HepG2 (cell line): ENCODE results near the gene ITPK1. TPM values are rescaled to one million over a fixed set of nuclear protein-coding genes. Genes with fewer than 3 reads are reported as not detected.
A peak's percentile ranks its signal among the peaks of the same experiment; 100 is the strongest.

Source experiments
- ATAC-seq: fragments of 200-7000 bp; cut with Tn5 transposase; 3 replicates; pipeline ENCODE4 v1.9.1; 2020; ENCODE audit warnings: mild to moderate bottlenecking, moderate library complexity
- BruUV-seq: library from RNA; stranded (reverse); fragments of 400-500 nt; replicated peaks from 2 replicates; lab custom pipeline; 2021; lab: Mats Ljungman, UMichigan
- CTCF ChIA-PET: fragments of 300-600 bp; formaldehyde crosslinking; extraction: SDS; loops from one replicate; lab custom pipeline; 2021; ENCODE audit warnings: low total read pairs, inconsistent platforms, low intra/inter-chr PET ratio; lab: Yijun Ruan, JAX
- POLR2A ChIA-PET: fragments of 350-600 bp; sonication (Branson Sonifier 250); formaldehyde crosslinking; loops from one replicate; lab custom pipeline; 2020; ENCODE audit warnings: antibody characterized with exemption, inconsistent platforms; lab: Yijun Ruan, JAX
- DNase-seq: peaks from one replicate; pipeline ENCODE4 v3.0.0-alpha.2; 2015; ENCODE audit warnings: low spot score
- FAIRE-seq: peaks from 3 replicates; lab custom pipeline; 2011; peaks lifted over from hg19 to GRCh38; lab: Jason Lieb, UNC
- H2AFZ ChIP-seq: one replicate; pipeline ENCODE4 v1.6.1; 2011; ENCODE audit warnings: low read length, inconsistent platforms
- H3K27ac ChIP-seq: fragments of 300-600 bp; 3 replicates; pipeline ENCODE4 v1.8.0; 2011; ENCODE audit warnings: mixed run types, mild to moderate bottlenecking, mixed read lengths, low read length, inconsistent platforms; ENCODE audit not compliant: insufficient read depth; ENCODE audit errors: extremely low read length
- H3K27me3 ChIP-seq, 2 experiments: fragments of 200-600 bp in 1 of 2; 2 replicates in 1 of 2; 3 replicates in 1 of 2; pipeline versions ENCODE4 v1.6.0 to v1.8.0; 2011; ENCODE audit warnings: low read length in 2 of 2, mild to moderate bottlenecking in 2 of 2, moderate library complexity in 2 of 2, inconsistent platforms in 1 of 2; ENCODE audit not compliant: insufficient read depth in 2 of 2, control insufficient read depth in 1 of 2
- H3K36me3 ChIP-seq, 2 experiments: fragments of 200-600 bp in 1 of 2; replicated peaks in 1 of 2; 2 replicates in 1 of 2; 3 replicates in 1 of 2; pipeline versions ENCODE4 v1.5.1 to v1.8.0; 2011; ENCODE audit warnings: low read length in 2 of 2, inconsistent platforms in 1 of 2; ENCODE audit not compliant: insufficient read depth in 2 of 2, control insufficient read depth in 1 of 2
- H3K4me1 ChIP-seq: 2 replicates; pipeline ENCODE4 v1.5.1; 2012; ENCODE audit warnings: low read length, inconsistent platforms; ENCODE audit not compliant: insufficient read depth
- H3K4me2 ChIP-seq: 2 replicates; pipeline ENCODE4 v1.6.0; 2011; ENCODE audit warnings: low read depth, low read length, inconsistent platforms
- H3K4me3 ChIP-seq, 3 experiments: fragments of 200-600 bp in 1 of 3; sonication (generic), shearing (Covaris generic) in 1 of 3; replicated peaks in 1 of 3; 2 replicates each; pipeline ENCODE4 v1.5.1; 2011 to 2016; ENCODE audit warnings: low read length in 3 of 3, inconsistent platforms in 2 of 3, low read depth in 2 of 3, mild to moderate bottlenecking in 2 of 3, control low read depth in 1 of 3, mixed read lengths in 1 of 3; ENCODE audit not compliant: insufficient read depth in 1 of 3
- H3K79me2 ChIP-seq: one replicate; pipeline ENCODE4 v1.6.1; 2011; ENCODE audit warnings: low read length, inconsistent platforms; ENCODE audit not compliant: insufficient read depth
- H3K9ac ChIP-seq: 2 replicates; pipeline ENCODE4 v1.6.0; 2011; ENCODE audit warnings: mild to moderate bottlenecking, low read depth, low read length, inconsistent platforms; ENCODE audit not compliant: insufficient read depth
- H3K9me3 ChIP-seq: 2 replicates; pipeline ENCODE4 v1.5.1; 2012; ENCODE audit warnings: mild to moderate bottlenecking, low read length
- H4K20me1 ChIP-seq: 2 replicates; pipeline ENCODE4 v1.6.0; 2011; ENCODE audit warnings: inconsistent platforms, mild to moderate bottlenecking, low read length, moderate library complexity; ENCODE audit not compliant: insufficient read depth
- ATF7-NPFF ChIP-seq: sonication (generic); formaldehyde crosslinking; IDR thresholded peaks from 2 replicates; pipeline ENCODE4 v1.8.1; 2023; ENCODE audit warnings: mild to moderate bottlenecking, low read depth, missing genetic modification reagents, moderate library complexity
- CENPT ChIP-seq: sonication (generic); formaldehyde crosslinking; IDR thresholded peaks from 2 replicates; pipeline ENCODE4 v1.8.0; 2022; ENCODE audit warnings: low read depth, mild to moderate bottlenecking, moderate library complexity, missing genetic modification reagents
- GMEB1 ChIP-seq: sonication (generic); formaldehyde crosslinking; IDR thresholded peaks from 2 replicates; pipeline ENCODE4 v1.5.1; 2020; ENCODE audit warnings: missing genetic modification reagents, mild to moderate bottlenecking, borderline replicate concordance
- GPN1 ChIP-seq: sonication (generic); formaldehyde crosslinking; IDR thresholded peaks from 2 replicates; pipeline ENCODE4 v1.5.1; 2020; ENCODE audit warnings: missing genetic modification reagents, borderline replicate concordance
- NFE2 ChIP-seq: sonication (generic); formaldehyde crosslinking; IDR thresholded peaks from 2 replicates; pipeline ENCODE4 v1.4.0; 2020; ENCODE audit warnings: missing genetic modification reagents
- ZBTB34 ChIP-seq: sonication (generic); formaldehyde crosslinking; IDR thresholded peaks from 2 replicates; pipeline ENCODE4 v1.8.0; 2022; ENCODE audit warnings: mild to moderate bottlenecking, missing genetic modification reagents
- ZMYM4 ChIP-seq: sonication (generic); formaldehyde crosslinking; IDR thresholded peaks from 2 replicates; pipeline ENCODE4 v1.8.1; 2023; ENCODE audit warnings: mild to moderate bottlenecking, missing genetic modification reagents
- ZNF121 ChIP-seq: sonication (generic); formaldehyde crosslinking; IDR thresholded peaks from 2 replicates; pipeline ENCODE4 v1.5.0; 2020; ENCODE audit warnings: mild to moderate bottlenecking, missing genetic modification reagents
- ZNF124 ChIP-seq: sonication (generic); formaldehyde crosslinking; IDR thresholded peaks from 2 replicates; pipeline ENCODE4 v1.4.0; 2020; ENCODE audit warnings: missing genetic modification reagents
- ZNF143 ChIP-seq: sonication (generic); formaldehyde crosslinking; IDR thresholded peaks from 2 replicates; pipeline ENCODE4 v1.4.0; 2020; ENCODE audit warnings: missing genetic modification reagents
- ZNF343 ChIP-seq: sonication (generic); formaldehyde crosslinking; IDR thresholded peaks from 2 replicates; pipeline ENCODE4 v1.4.0; 2020; ENCODE audit warnings: mild to moderate bottlenecking, missing genetic modification reagents
- ZNF503 ChIP-seq: sonication (generic); formaldehyde crosslinking; IDR thresholded peaks from 2 replicates; pipeline ENCODE4 v1.4.0; 2020; ENCODE audit warnings: missing genetic modification reagents
- WGBS: methylation state at CpG from one replicate; pipeline ENCODE4 v1.1.6; 2017; ENCODE audit warnings: low lambda C conversion rate; 5-methylcytosine and 5-hydroxymethylcytosine counted together
- in situ Hi-C: cut with HindIII; loops from 2 replicates; pipeline ENCODE4 v1.10.0; 2017; ENCODE audit warnings: low pct_unique_long_range_greater_than_20kb; ENCODE audit not compliant: extremely low pct_ligation_motif_present
- intact Hi-C: fragments of 100-400 bp; cut with micrococcal nuclease; formaldehyde crosslinking; loops from one replicate; pipeline ENCODE4 v1.10.0; 2022; ENCODE audit not compliant: unreplicated experiment
- polyA plus RNA-seq, 8 experiments: library from polyadenylated mRNA; depleted of rRNA in 3 of 8; stranded (reverse) in 7 of 8; unstranded in 1 of 8; fragments of >200 nt; fragmentation: Illumina TruSeq in 4 of 8; extraction: Trizol in 4 of 8; gene quantifications; 2 replicates each; pipeline versions ENCODE4 v1.2.1 to v1.2.3, GENCODE V29; 2011 to 2016; ENCODE audit warnings: low read depth in 4 of 8, missing spikeins in 1 of 8, mixed read lengths in 1 of 8; ENCODE audit not compliant: insufficient read depth in 1 of 8
- total RNA-seq, 5 experiments: library from RNA; depleted of rRNA; stranded (reverse); fragments of >200 nt; fragmentation: Illumina TruSeq; extraction: Trizol; gene quantifications; 2 replicates each; pipeline ENCODE4 v1.2.3, GENCODE V29; 2016; ENCODE audit warnings: low read depth in 1 of 5

ITPK1 gene
- total and polyA plus RNA-seq, 2 of the 13 experiments (the other 11 are each of a cell fraction or from before 2014, with no cell fraction given) = 20.5 to 47.5 TPM

GRCh38 chr14:93036652-93037345 lies 78.9 kb downstream of the ITPK1 start (continued):
- no peak for TF ChIP-seq ZNF503

GRCh38 chr14:93035917-93036651 lies 79.6 kb downstream of the ITPK1 start:
- DNase-seq (peak; percentile 91), ATAC-seq (peak; percentile 88), FAIRE-seq (peak; percentile 99)
- peak overlapping the region; percentile 49 for H3K9ac ChIP-seq
- peak overlapping the region; percentile 72 for H3K4me2 ChIP-seq
- H4K20me1 ChIP-seq = peaks cover 10% of the 10 kb centered on the region; the same call in 1 of the 2 replicates
- POLR2A ChIA-PET = interaction anchor here (1.0 to 2.7 kb wide), 4 partner anchors 15 to 79 kb away, joined by 3 to 15 read pairs (median 3); no protein-coding TSS in a partner anchor
- H3K27me3 ChIP-seq = no peaks in the 10 kb centered on the region
- CTCF ChIA-PET = no interaction called here
- in situ Hi-C loops = no loop called here
- WGBS = 0% methylated on average over 4 of the region's 22 CpGs
- H3K36me3 ChIP-seq = no peaks in the 10 kb centered on the region
- peaks cover 82% of the 10 kb centered on the region for H3K4me1 ChIP-seq
- H3K9me3 ChIP-seq = no peaks in the 10 kb centered on the region
- intact Hi-C loops = loop anchor here (1.0 to 10.0 kb wide), 4 partner anchors 9 to 79 kb away; partner anchors contain the start of gene ITPK1
- H3K27ac ChIP-seq = peak overlapping the region; percentile 64
- no peaks in the 10 kb centered on the region for H3K79me2 ChIP-seq
- peak overlapping the region in 1 of 3 experiments; percentile 63; a peak in 2 of 6 replicates for H3K4me3 ChIP-seq
- no TSS peak for BruUV-seq
- H2AFZ ChIP-seq = no peak overlapping the region
- peak; percentile 45; the same call in 1 of the 2 replicates for TF ChIP-seq GMEB1
- TF ChIP-seq ZMYM4 (CRISPR knock-in tag) = peak; percentile 78
- no peak for TF ChIP-seq ZNF124 (CRISPR knock-in tag)
- no peak for TF ChIP-seq GPN1 (CRISPR knock-in tag)
- no peak; the same call in 1 of the 2 replicates for TF ChIP-seq ZNF143
- no peak; the same call in 1 of the 2 replicates for TF ChIP-seq ZBTB34 (CRISPR knock-in tag)
- peak; percentile 9; the same call in 1 of the 2 replicates for TF ChIP-seq ZNF121
- no peak for TF ChIP-seq ZNF343 (CRISPR knock-in tag)
- TF ChIP-seq NFE2 (CRISPR knock-in tag) = no peak
- no peak for TF ChIP-seq ATF7-NPFF (CRISPR knock-in tag)
- no peak for TF ChIP-seq CENPT (CRISPR knock-in tag)
